ENCODE measurements around the gene HEATR5A. TPM values are rescaled to one million over a fixed set of nuclear protein-coding genes. Genes with fewer than 3 reads are reported as not detected.

The HEATR5A gene
- total and polyA plus RNA-seq, 2 donors (not counting 1 experiment from before 2014, with no cell fraction given): 4.8 to 22.1 TPM

GRCh38 chr14:31360919-31361662 is 59.3 kb downstream of the HEATR5A start:
- Histone ChIP-seq H2AFZ (ENCODE audit: insufficient read depth, low read depth, low read length, poor library complexity, severe bottlenecking) (no peak overlapping the region), H3K27ac (ENCODE audit: low read length in 2 of 2) (no peak overlapping the region), H4K20me1 (ENCODE audit: control insufficient read depth, insufficient read depth, low read length, poor library complexity, severe bottlenecking) (no peaks in the 10 kb centered on the region), H3K79me2 (ENCODE audit: control insufficient read depth, insufficient read depth, low read length) (no peaks in the 10 kb centered on the region), H3K9ac (ENCODE audit: low read length) (no peak overlapping the region), H3K4me3 (ENCODE audit: control extremely low read depth in 1 of 5, extremely low read depth in 1 of 5, insufficient read depth in 1 of 5, low read depth in 2 of 5, low read length in 4 of 5) (no peak overlapping the region), H3K4me2 (replicated peaks; ENCODE audit: low read depth, low read length, poor library complexity, severe bottlenecking) (no peak overlapping the region), H3K4me1 (ENCODE audit: control insufficient read depth in 2 of 2, insufficient read depth in 2 of 2, low read length in 2 of 2) (peaks cover 3% of the 10 kb centered on the region in 2 donors), H3K9me3 (ENCODE audit: control extremely low read depth in 1 of 3, control insufficient read depth in 2 of 3, insufficient read depth in 1 of 3, low read length in 2 of 3) (no peaks in the 10 kb centered on the region), H3K36me3 (replicated peaks in 1 of 2; ENCODE audit: control extremely low read depth in 1 of 2, control insufficient read depth in 1 of 2, extremely low read depth in 1 of 2, insufficient read depth in 2 of 2, low read length in 1 of 2) (peaks cover 0 to 4% of the 10 kb centered on the region in 2 experiments), H3K27me3 (replicated peaks in 1 of 4; ENCODE audit: control extremely low read depth in 1 of 4, control insufficient read depth in 3 of 4, insufficient read depth in 4 of 4, low read length in 3 of 4) (no peaks in the 10 kb centered on the region)
- Mint-ChIP-seq H3K27ac (no peak overlapping the region), H3K4me3 (no peak overlapping the region), H3K4me1 (peaks cover 5% of the 10 kb centered on the region), H3K27me3 (no peaks in the 10 kb centered on the region), H3K9me3 (ENCODE audit: insufficient read depth) (no peaks in the 10 kb centered on the region)
- ChIA-PET CTCF (interaction anchor here (0.6 kb wide), 1 partner anchor 381 kb away, joined by 3 read pairs; no protein-coding TSS in a partner anchor), POLR2A (no interaction called here)
- DNase-seq (no peak), ATAC-seq (ENCODE audit: low read depth) (no peak)
- intact Hi-C loops (cut with micrococcal nuclease): no loop called here
- TF ChIP-seq, protein P1, sequence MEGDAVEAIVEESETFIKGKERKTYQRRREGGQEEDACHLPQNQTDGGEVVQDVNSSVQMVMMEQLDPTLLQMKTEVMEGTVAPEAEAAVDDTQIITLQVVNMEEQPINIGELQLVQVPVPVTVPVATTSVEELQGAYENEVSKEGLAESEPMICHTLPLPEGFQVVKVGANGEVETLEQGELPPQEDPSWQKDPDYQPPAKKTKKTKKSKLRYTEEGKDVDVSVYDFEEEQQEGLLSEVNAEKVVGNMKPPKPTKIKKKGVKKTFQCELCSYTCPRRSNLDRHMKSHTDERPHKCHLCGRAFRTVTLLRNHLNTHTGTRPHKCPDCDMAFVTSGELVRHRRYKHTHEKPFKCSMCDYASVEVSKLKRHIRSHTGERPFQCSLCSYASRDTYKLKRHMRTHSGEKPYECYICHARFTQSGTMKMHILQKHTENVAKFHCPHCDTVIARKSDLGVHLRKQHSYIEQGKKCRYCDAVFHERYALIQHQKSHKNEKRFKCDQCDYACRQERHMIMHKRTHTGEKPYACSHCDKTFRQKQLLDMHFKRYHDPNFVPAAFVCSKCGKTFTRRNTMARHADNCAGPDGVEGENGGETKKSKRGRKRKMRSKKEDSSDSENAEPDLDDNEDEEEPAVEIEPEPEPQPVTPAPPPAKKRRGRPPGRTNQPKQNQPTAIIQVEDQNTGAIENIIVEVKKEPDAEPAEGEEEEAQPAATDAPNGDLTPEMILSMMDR (IDR thresholded peaks at IDR 0.05): no peak
- TF ChIP-seq EZH2 (IDR thresholded peaks at IDR 0.05; ENCODE audit: borderline replicate concordance, insufficient read depth, low read depth, low read length, poor library complexity, severe bottlenecking): no peak
- WGBS (ENCODE audit: insufficient coverage): no CpG with 5 or more reads among the region's 3 CpGs

DNA sequence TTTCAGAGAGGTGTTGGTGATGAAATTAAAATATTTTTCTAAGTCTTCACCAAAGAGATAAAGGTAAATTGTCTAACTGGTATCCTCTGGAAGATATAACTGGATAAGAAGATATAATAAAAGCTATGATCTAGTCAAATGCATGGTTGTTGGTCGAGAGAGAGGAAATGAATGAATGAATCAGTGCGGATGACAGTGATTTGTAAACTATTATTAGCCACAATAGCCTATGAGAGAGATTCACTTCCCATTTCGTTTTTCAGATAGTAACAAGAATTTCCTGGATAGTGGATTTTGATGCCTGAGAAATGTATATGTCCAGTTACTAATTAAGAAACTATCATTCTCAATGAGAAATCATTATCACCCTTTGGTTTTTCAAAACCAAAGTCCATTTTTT is 63.1 kb downstream of the HEATR5A start:
- ATAC-seq (ENCODE audit: low read depth): no peak
- no peak overlapping the region for H3K27ac Mint-ChIP-seq

More for the DNA sequence above, 63.1 kb downstream of the HEATR5A start:
- no peak for TF ChIP-seq EZH2 (IDR thresholded peaks at IDR 0.05; ENCODE audit: borderline replicate concordance, insufficient read depth, low read depth, low read length, poor library complexity, severe bottlenecking)
- TF ChIP-seq, protein P1 (IDR thresholded peaks at IDR 0.05): no peak
- ChIA-PET POLR2A (no interaction called here), CTCF (no interaction called here)
- Histone ChIP-seq H3K4me2 (replicated peaks; ENCODE audit: low read depth, low read length, poor library complexity, severe bottlenecking) (no peak overlapping the region), H3K27me3 (replicated peaks in 1 of 4; ENCODE audit: control extremely low read depth in 1 of 4, control insufficient read depth in 3 of 4, insufficient read depth in 4 of 4, low read length in 3 of 4) (no peaks in the 10 kb centered on the region), H3K36me3 (replicated peaks in 1 of 2; ENCODE audit: control extremely low read depth in 1 of 2, control insufficient read depth in 1 of 2, extremely low read depth in 1 of 2, insufficient read depth in 2 of 2, low read length in 1 of 2) (peaks cover 0 to 4% of the 10 kb centered on the region in 2 experiments), H3K27ac (ENCODE audit: low read length in 2 of 2) (no peak overlapping the region), H3K9me3 (ENCODE audit: control extremely low read depth in 1 of 3, control insufficient read depth in 2 of 3, insufficient read depth in 1 of 3, low read length in 2 of 3) (no peaks in the 10 kb centered on the region), H3K9ac (ENCODE audit: low read length) (no peak overlapping the region), H4K20me1 (ENCODE audit: control insufficient read depth, insufficient read depth, low read length, poor library complexity, severe bottlenecking) (no peaks in the 10 kb centered on the region), H2AFZ (ENCODE audit: insufficient read depth, low read depth, low read length, poor library complexity, severe bottlenecking) (no peak overlapping the region), H3K4me1 (ENCODE audit: control insufficient read depth in 2 of 2, insufficient read depth in 2 of 2, low read length in 2 of 2) (peaks cover 4 to 11% of the 10 kb centered on the region in 2 donors), H3K4me3 (ENCODE audit: control extremely low read depth in 1 of 5, extremely low read depth in 1 of 5, insufficient read depth in 1 of 5, low read depth in 2 of 5, low read length in 4 of 5) (no peak overlapping the region), H3K79me2 (ENCODE audit: control insufficient read depth, insufficient read depth, low read length) (no peaks in the 10 kb centered on the region)
- intact Hi-C loops (cut with micrococcal nuclease): loop anchor here (5.0 kb wide), 1 partner anchor 175 kb away; no protein-coding TSS in a partner anchor
- Mint-ChIP-seq H3K4me3 (no peak overlapping the region), H3K9me3 (ENCODE audit: insufficient read depth) (no peaks in the 10 kb centered on the region), H3K27me3 (no peaks in the 10 kb centered on the region), H3K4me1 (peaks cover 11% of the 10 kb centered on the region)
- no peak for DNase-seq
- whole genome bisulfite sequencing (ENCODE audit: insufficient coverage): no CpG with 5 or more reads among the region's 3 CpGs
